Activated T-cell treated with anti-CD3 and anti-CD28 coated beads, Interleukin-2, amount 50 U/mL, for 1 hour (primary cell): Measurements from ENCODE around the gene DPYSL3.

ENCODE experiments used
- DNase-seq: peaks from one replicate; pipeline ENCODE4 v3.0.0-alpha.2; 2020

DPYSL3 gene

DNA sequence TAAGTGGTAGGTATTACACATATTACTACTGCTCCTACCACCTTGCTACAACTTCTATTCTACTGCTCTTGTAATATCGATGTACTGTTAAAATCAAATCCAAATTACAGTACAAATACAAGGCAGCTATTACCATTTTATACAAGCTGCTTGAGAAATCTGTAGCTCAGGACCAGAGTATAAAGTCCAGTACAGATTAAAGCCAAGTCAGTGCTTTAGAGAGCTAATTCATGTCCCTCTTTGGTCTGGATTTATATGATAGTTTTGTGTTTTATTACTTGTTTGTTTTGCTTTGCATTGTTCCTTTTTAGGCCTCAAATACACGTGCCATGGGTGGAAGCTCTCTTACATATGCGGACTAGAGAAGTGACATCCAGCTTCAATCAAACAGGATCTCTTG is 75.8 kb downstream of the DPYSL3 start:
- no peak for DNase-seq

DNA sequence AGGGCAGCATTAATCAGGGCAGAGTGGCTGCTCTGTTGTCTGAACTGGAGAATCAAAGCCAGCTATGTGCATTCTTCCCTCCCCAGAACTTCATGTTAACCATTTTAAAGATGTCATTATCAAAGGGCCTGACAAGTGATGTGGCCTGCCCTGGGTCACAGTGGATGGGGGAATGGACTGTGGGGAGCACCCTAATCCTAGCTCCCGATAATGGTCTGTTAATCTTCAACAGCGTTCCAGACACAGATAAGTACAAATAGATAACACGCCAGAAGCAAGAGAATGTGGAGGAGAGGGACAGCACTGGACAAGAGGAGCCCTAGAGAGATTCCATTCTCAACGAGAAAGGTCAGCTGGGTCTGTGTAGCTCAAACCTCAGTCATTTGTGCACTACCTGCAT is 77.5 kb downstream of the DPYSL3 start:
- DNase-seq = no peak

DNA sequence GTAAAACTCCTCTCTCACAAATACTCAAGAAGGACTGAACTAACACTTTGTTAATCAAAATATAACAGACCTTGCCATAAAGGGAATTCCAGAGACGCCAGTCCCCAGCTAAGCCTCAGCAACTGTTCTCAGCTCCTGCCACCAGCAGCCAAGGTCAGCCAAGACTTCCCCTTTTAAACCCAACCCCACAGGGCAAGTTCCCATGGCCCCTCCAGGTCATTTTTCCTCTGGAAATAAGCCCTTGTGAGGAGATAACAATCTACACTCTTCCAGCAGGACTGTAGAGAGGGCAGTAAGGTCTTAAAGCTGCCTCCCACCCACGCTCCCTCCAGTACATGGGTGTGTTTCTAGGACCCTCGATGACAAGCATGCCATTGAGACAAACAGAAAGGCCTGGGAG is 78.3 kb downstream of the DPYSL3 start:
- DNase-seq = no peak

DNA sequence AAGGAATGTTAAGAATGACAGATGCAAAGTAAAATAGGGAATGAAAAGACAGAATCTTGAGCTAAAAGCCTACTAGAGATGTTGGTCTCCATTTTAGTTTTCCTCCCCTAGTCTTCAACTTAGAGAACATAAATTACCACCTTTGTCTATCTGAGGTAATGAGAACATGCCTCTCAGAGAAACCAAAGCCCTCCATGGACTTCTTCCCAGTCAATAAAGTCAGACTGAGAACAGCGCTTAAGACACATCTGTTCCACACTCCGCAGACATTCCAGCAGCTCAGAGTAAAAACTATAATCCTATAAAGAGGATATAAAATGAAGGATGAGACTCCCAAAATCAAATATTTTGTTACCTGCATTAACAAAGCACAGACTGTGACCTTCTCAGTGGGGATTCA is 79.2 kb downstream of the DPYSL3 start:
- no peak for DNase-seq

- DNase-seq = no peak
Observed at GRCh38 chr5:147427521-147428401, 82.1 kb downstream of the DPYSL3 start.

- DNase-seq = no peak
Observed at GRCh38 chr5:147426640-147427327, 83.1 kb downstream of the DPYSL3 start.

DNA sequence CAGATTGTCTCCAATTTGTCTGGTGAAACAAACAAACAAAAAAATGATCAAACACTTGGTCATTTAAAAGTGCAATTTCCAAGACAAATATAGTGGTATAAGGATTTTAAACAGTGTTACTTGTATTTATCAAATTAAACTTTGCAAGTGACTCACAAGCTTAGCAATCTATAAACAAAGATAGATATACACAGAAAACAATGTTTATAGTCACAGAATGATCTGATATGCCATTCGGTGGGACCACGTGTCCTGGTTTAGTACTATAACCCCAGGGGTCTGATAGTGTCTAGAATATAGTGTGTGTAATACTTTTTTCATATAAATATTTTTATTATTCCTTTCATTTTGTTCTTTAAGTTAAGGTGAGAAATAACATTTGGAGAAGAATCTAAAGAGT is 91.3 kb downstream of the DPYSL3 start:
- DNase-seq = no peak

DNA sequence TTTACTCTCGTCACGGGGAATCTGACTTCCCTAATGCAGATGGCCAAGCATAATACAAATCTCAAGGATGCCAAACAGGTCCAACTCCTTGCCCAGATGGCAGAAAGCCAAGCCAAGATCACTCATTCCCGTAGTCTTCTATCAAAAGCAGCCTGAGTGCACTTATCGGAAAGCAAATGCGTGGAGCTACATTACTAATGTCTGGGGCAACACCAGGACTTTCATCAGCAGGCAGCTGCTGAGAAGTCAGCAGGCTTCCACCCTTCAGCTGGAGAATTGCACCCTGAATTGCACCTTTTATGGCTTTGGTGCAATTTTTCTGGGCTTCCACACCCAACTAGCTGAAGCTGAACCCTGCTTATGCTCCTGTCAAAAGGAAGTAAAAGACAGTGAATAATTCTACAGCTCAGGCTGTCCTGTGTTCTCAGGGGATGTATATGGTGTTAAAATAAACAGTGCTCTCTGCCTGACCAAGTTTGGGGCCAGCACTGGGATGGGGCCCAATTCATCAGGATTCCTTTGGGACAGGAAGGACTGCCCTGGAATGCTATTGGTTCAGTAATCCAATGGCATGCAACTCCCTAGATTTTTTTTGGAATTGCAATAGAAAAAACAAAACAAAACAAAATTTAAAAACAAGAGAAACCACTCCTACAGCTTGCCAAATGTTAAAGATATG is 92.6 kb downstream of the DPYSL3 start:
- DNase-seq = no peak

DNA sequence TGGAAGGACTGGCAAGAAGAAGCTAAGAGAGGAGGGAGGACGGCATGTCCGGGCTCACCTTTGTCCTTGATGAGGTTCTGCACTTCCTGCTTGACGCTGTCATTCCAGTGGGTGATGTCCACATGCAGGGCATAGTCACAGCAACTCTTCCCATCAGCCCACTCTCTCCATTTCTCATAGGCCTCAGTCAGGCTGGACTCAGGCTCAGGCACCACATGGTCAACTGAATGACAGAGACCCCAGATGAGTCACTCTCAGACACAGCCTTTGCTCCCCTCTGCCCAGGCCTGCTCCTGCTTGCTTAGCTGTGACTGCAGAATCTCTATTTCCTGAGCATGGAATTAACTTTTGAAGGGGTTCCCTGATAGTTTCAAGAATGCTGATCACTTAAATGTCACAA is 94.2 kb downstream of the DPYSL3 start:
- no peak for DNase-seq

DNA sequence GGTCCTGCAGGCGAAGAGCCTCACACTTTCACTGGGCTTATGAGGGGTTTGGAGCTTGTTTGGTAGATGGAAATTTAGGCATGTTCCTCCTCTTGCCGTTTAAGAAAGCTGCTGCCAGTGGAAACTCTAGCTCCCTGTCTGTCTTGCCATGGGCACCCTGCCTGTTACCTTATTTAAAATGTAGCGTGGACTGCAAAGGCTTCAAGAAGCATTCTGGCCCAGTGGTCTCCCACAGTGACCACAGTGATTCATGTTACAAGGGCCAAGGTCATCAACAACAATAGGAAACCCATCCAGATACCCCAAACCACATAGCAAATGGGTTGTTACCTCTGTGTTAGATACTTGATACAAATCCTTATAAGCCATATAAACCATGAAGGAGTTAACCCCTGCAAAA is 96.6 kb downstream of the DPYSL3 start:
- no peak for DNase-seq

DNA sequence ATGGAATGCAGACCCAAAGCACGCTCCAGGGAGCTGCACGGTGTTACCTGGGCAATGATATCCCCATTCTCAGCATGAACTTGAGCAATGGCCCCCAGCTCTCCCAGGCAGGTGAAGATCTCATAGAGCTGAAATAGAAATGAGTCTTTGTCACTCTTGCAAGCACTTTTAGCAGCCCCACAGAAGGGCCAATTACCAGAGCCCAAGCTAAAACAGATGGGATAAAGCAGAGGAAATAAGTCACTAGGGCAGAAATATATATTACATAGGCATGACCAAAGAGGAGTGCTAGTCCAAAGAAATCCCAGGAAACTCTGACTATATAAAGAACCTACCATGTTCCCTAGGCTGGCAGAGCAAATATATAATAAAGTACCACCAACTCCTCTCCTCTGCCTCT is 97.3 kb downstream of the DPYSL3 start:
- DNase-seq = no peak

GRCh38 chr5:147411359-147412319 is 98.2 kb downstream of the DPYSL3 start:
- no peak for DNase-seq

DNA sequence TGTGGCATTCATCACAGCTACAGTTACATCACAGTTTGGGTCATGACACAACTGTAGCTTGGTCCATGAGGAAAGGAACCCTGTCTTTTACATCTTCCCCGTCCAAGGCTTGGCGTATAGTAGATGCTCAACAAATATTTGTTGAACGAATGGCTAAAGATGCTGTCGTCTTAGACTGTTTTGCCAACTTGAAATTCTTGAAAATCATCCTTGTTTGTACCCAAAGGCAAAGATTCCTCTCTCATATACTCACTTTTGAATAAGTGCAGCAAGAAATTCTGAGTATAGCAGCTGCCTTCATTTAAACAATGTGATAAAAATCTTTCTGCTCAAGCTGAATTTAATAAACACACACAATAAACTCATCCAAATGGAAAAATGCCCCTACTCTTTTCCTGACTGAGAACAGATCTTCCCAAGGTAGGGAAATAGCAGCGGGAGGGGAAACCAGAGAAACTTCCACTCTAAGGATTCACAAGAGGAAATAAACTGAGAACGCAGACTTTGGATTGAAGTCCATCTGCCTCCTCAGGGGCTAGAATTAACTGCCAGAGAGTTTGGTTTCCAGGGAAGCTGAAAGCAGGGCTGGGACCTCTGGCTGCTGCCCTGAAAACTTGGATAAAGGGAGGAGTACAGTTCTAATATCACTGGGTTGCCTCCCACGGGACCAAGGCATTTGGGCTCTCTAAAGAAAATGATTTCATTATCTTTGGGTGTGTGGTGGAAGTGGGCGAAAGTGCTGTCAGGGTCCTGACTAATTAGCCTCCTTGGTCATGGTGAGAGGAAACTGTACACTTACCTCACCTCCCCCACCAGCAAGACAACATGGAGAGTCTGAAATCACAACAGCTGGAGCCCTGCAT is 99.1 kb downstream of the DPYSL3 start:
- DNase-seq = no peak

- DNase-seq = no peak
Observed at GRCh38 chr5:147408980-147409379, 100.9 kb downstream of the DPYSL3 start.

DNA sequence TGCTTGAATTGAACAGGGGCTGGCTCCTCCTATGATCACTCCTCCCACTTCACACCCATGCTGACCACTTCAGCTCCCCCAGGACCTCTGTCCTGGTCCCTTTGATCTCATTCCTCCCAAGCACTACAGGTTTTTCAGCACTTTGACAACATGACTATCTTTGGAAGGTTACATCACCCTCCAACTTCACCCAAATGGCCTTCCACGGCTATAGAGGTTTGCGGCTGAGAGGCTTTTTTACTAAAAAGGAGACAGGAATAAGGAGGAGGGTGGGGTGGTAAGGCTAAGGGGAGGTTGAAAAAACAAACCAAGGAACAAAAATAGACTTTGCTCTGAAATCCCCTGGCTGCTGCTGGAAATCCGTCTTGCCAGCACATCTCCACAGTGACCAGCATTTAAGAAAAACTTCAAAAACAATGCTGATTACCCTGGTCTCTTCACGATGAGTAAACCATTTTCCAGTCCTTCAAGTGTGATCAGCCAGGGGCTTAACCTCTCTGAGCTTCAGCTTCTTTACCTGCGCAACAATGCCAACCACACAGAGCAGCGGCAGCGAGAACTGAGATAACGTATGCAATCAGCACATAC is 102.7 kb downstream of the DPYSL3 start:
- DNase-seq = no peak

GRCh38 chr5:147406636-147407035 is 103.2 kb downstream of the DPYSL3 start:
- DNase-seq = no peak

- no peak for DNase-seq
Observed at GRCh38 chr5:147404706-147405105, 105.2 kb downstream of the DPYSL3 start.

GRCh38 chr5:147403651-147404640 is 105.9 kb downstream of the DPYSL3 start:
- no peak for DNase-seq

DNA sequence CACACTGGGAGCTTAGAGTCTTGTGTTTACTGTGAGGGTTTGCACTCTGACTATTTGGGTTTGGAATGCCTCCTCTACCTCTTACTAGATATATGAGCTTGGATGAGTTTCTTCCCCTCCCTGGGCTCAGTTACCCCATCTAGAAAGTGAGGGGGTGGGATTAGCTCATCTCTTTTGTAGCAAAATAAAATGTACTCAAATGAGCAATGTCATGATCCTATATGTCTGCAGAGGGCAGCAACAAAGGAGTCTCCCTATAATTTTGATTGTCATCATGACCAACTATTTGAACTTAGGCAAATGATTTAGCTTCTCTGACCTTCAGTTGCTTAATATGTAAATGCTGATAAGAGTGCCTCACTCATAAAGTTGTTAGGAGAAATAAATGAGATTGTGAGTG is 109.0 kb downstream of the DPYSL3 start:
- DNase-seq = no peak
